Stimulated activated CD4-positive, alpha-beta T cell treated with anti-CD3 and anti-CD28 coated beads, Interleukin-12 subunit alpha, Interleukin-12 subunit beta, amount 100 ng/mL, for 4 hours (primary cell): ENCODE data around the gene FAM222B.

ENCODE experiments used
- DNase-seq: peaks from one replicate; pipeline ENCODE4 v3.0.0-alpha.2; 2020

Gene FAM222B

DNA sequence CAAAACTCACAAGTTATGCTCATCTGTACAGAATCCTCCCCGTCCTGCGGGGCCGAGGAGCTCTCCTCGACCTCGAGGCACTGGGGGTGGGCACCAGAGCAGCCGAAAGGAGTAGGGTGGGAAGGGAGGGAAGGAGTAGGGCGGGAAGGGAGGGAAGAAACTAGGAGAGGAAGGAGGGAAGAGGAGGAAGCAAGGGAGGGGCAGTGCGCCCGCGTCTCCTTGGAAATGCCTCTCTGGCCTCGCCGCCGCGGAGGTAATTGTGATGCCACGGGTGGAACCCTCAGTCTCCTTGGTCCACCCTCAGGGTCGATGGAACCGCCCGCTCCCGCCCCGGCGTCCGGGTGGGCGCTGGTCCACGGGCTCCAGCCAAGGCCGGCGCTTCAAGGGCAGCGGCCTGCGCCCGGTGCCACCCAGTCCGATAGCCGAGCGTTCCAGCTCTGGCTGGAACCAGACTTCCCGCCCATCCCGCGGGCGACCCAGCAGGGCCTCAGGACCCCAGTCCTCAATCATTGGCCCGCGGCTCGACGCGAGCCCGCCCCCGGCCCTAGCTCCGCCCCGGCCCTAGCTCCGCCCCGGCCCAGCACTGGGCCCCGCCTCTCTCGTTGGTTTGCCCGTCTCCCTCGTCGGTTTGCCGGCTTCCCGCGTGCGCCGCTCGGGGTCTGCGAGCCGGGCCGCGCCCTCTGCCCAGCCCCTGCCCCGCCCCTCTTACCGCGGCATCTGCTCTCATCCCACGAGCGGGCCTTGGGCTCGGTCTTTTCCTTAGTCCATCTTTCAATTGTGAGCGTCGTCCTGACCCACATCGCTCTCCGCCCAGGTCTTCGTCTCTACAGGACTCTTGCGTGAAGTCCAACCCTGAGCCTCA, 131.5 kb downstream of the FAM222B start:
- peak; percentile 91 for DNase-seq

DNA sequence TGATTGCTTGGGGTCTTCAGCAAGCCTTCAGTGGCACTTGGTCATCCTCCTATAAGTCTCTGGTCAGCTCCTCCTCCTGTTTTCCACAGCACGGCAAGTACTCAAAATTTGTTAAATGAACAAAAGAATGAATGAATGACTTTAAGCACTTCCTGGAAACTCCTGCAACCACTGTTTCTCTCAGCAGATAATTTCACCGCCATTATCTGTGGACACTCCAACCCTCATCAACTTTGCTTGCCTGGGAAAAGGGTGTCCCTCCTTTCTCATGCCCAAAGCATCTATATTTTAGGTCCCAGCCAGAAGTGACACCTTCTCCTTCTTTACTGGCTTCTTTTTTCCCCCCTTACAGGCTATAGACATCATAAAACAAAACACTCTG, 135.3 kb downstream of the FAM222B start:
- DNase-seq: no peak

DNA sequence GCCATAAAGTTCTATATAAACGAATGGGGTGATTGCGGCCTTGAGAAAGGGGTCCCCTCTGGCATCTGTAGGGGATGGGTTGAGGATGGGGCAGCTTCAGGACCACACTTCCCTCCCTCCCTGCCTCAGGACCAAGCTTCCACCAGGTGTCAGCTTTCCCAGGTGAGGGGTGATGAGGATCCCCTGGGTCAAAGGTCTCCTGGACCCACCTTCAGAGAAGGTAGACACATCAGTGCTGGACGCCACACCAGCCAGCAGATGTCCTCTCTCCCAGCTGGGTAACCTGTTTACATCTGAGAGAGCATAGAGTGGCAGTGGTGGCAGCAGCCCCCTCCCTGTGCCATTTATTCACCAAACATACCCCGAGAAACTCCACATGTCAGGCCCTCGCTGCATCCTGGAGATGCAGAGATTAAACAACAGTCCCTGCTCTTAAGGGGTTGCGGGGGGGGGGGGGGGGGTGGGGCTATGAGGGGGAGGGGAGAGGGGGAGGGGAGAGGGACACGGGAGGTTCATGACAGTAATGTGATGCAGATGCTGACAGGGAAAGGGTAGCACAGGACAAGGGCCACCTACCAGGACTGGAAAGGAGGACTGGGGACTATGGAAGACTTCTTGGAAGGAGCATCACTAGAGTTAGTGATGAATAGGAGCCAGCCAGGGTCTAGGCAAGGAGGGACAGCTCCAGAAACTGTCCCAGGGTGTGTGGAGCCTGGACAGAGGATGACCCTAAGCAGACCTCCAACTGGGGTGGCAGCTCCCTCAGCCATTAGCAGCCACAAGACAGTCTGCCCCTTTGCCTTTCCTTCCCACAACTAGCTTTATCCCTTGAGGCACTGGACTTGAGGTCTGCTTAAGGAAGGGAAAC, 135.9 kb downstream of the FAM222B start:
- no peak for DNase-seq
